ENCODE measurements around the gene B4GALT6. TPM values are rescaled to one million over a fixed set of nuclear protein-coding genes. Genes with fewer than 3 reads are reported as not detected.

B4GALT6 gene
- total and polyA plus RNA-seq, 2 of the 8 experiments (the other 6 are each of a cell fraction or from before 2014, with no cell fraction given): 6.3 to 41.5 TPM

DNA sequence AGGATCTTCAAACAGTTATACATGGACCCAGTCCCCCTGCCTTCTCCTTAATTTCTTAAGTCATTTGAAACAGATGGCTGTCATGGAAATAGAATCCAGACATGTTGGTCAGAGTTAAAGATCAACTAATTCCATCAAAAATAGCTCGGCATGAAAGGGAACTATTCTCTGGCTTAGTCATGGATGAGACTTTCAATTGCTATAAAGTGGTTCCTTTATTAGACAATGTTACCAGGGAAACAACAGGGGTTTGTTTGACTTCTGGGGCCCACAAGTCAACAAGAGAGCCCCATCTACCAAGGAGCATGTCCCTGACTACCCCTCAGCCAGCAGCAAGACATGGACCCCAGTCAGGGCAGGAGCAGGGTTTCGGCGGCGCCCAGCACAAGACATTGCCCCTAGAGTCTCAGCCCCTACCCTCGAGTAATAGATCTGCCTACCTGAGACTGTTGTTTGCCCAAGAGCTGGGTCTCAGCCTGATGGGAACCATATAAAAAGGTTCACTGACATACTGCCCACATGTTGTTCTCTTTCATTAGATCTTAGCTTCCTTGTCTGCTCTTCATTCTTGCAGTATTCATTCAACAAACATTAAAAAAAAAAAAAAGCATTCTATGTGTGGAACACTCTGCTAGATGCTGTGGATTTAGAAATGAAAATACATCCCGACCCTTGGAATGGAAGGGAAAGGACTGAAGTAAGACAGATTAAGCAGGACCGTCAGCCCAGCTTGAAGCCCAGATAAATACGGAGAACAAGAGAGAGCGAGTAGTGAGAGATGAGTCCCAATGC is 88.1 kb downstream of the B4GALT6 start:
- H3K4ac ChIP-seq (replicated peaks; ENCODE audit: insufficient read length, low read depth, low read length): no peak overlapping the region
- DNase-seq (ENCODE audit: low read depth in 1 of 2, low spot score in 2 of 2) (no peak), FAIRE-seq (no peak)
- no peak overlapping the region for H3K23ac ChIP-seq (ENCODE audit: insufficient read length)
- H2BK5ac ChIP-seq (ENCODE audit: low read depth, low read length): no peak overlapping the region
- H3K4me3 ChIP-seq (ENCODE audit: extremely low read depth in 1 of 4, insufficient read depth in 2 of 4, low read depth in 3 of 4, low read length in 4 of 4): no peak overlapping the region
- H2BK20ac ChIP-seq (ENCODE audit: low read length): no peak overlapping the region
- no peaks in the 10 kb centered on the region for H3K9me3 ChIP-seq (ENCODE audit: insufficient read depth in 2 of 2, low read depth in 1 of 2, low read length in 1 of 2)
- H2BK120ac ChIP-seq (replicated peaks; ENCODE audit: low read depth, low read length): no peak overlapping the region
- no peak overlapping the region for H3K4me2 ChIP-seq (ENCODE audit: insufficient read depth in 1 of 2, low read depth in 2 of 2, low read length in 2 of 2)
- ChIA-PET POLR2A (ENCODE audit: partially characterized antibody) (no interaction called here), CTCF (ENCODE audit: partially characterized antibody) (interaction anchor here (0.5 to 1.9 kb wide), 6 partner anchors 9 to 191 kb away, joined by 3 to 8 read pairs (median 4); no protein-coding TSS in a partner anchor)
- no peaks in the 10 kb centered on the region for H3K36me3 ChIP-seq (ENCODE audit: control insufficient read depth in 2 of 4, insufficient read depth in 4 of 4, low read length in 3 of 4)
- TF ChIP-seq CTBP2 (IDR thresholded peaks at IDR 0.05; ENCODE audit: borderline replicate concordance, insufficient read depth, insufficient read length, low read length) (no peak), RFX5 (IDR thresholded peaks at IDR 0.05; ENCODE audit: borderline replicate concordance, low read depth, low read length) (no peak), SUZ12 (IDR thresholded peaks at IDR 0.05; ENCODE audit: low read length) (no peak), BACH1 (IDR thresholded peaks at IDR 0.05; ENCODE audit: low read length) (no peak)
- TF ChIP-seq, protein P1, sequence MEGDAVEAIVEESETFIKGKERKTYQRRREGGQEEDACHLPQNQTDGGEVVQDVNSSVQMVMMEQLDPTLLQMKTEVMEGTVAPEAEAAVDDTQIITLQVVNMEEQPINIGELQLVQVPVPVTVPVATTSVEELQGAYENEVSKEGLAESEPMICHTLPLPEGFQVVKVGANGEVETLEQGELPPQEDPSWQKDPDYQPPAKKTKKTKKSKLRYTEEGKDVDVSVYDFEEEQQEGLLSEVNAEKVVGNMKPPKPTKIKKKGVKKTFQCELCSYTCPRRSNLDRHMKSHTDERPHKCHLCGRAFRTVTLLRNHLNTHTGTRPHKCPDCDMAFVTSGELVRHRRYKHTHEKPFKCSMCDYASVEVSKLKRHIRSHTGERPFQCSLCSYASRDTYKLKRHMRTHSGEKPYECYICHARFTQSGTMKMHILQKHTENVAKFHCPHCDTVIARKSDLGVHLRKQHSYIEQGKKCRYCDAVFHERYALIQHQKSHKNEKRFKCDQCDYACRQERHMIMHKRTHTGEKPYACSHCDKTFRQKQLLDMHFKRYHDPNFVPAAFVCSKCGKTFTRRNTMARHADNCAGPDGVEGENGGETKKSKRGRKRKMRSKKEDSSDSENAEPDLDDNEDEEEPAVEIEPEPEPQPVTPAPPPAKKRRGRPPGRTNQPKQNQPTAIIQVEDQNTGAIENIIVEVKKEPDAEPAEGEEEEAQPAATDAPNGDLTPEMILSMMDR (IDR thresholded peaks at IDR 0.05; ENCODE audit: control extremely low read depth in 1 of 3, insufficient read depth in 1 of 3, low read depth in 1 of 3, low read length in 3 of 3): no peak
- no peaks in the 10 kb centered on the region for H3K79me2 ChIP-seq (ENCODE audit: control insufficient read depth in 1 of 2, insufficient read depth in 2 of 2, low read length in 2 of 2)
- no peaks in the 10 kb centered on the region for H3K79me1 ChIP-seq (ENCODE audit: low read depth, low read length)
- H3K4me1 ChIP-seq (replicated peaks in 1 of 4; ENCODE audit: control insufficient read depth in 3 of 4, insufficient read depth in 4 of 4, low read length in 3 of 4): no peaks in the 10 kb centered on the region
- no peak overlapping the region for H3K27ac ChIP-seq (ENCODE audit: low read depth, low read length)
- no peak overlapping the region for H3K9ac ChIP-seq (replicated peaks in 1 of 4; ENCODE audit: extremely low read depth in 1 of 4, low read depth in 3 of 4, low read length in 3 of 4)
- H4K20me1 ChIP-seq (replicated peaks in 1 of 2; ENCODE audit: control insufficient read depth in 1 of 2, insufficient read depth in 2 of 2, low read length in 2 of 2): no peaks in the 10 kb centered on the region
- H2BK15ac ChIP-seq (ENCODE audit: low read length): no peak overlapping the region
- H3K14ac ChIP-seq (ENCODE audit: insufficient read length): no peak overlapping the region
- H2AK5ac ChIP-seq (ENCODE audit: low read depth, low read length): no peak overlapping the region
- no peak overlapping the region for H4K91ac ChIP-seq (replicated peaks; ENCODE audit: insufficient read length, low read length)
- no peak overlapping the region for H4K8ac ChIP-seq (ENCODE audit: extremely low read depth, insufficient read depth, low read length)
- WGBS, 2 experiments (ENCODE audit: extremely low coverage in 1 of 2, insufficient coverage in 1 of 2, insufficient read length in 1 of 2, insufficient replicate concordance in 2 of 2, low coverage in 1 of 2, low lambda C conversion rate in 2 of 2, missing lambda C conversion rate in 1 of 2): 90% methylated on average over 9 of the region's 9 CpGs; no CpG with 5 or more reads in 1 of the 2 experiments
- H2BK12ac ChIP-seq (ENCODE audit: low read depth, low read length): no peak overlapping the region
- H3K56ac ChIP-seq (replicated peaks; ENCODE audit: insufficient read length, low read depth, low read length): no peak overlapping the region
- H4K5ac ChIP-seq (ENCODE audit: insufficient read length, low read depth, low read length): no peak overlapping the region
- no peaks in the 10 kb centered on the region for H3K23me2 ChIP-seq (ENCODE audit: low read depth, low read length)
- H3K18ac ChIP-seq (ENCODE audit: extremely low read depth, low read length): no peak overlapping the region
- H3K27me3 ChIP-seq (replicated peaks in 1 of 4; ENCODE audit: control insufficient read depth in 3 of 4, extremely low read depth in 1 of 4, insufficient read depth in 3 of 4, low read length in 3 of 4): no peaks in the 10 kb centered on the region
- no peak overlapping the region for H2AFZ ChIP-seq (ENCODE audit: low read length)

All from H1 (cell line).